GF-D8 (cell line): ENCODE results near the gene NUP210L.

Experiments
- DNase-seq: peaks from one replicate; lab custom pipeline; 2025; lab: John Stamatoyannopoulos, UW

Gene NUP210L

GRCh38 chr1:154154534-154155191, at the start of gene NUP210L:
NUP210L (minus strand) TSS chr1:154155073.
- DNase-seq, result no peak

- no peak for DNase-seq
Measured at GRCh38 chr1:154199563-154199879, 44.6 kb upstream of the NUP210L start.

- no peak for DNase-seq
Measured at GRCh38 chr1:154198756-154199562, 44.1 kb upstream of the NUP210L start.

GRCh38 chr1:154193821-154194220, 38.9 kb upstream of the NUP210L start:
- no peak for DNase-seq

GRCh38 chr1:154192476-154192875, 37.6 kb upstream of the NUP210L start:
- DNase-seq, result no peak

- DNase-seq, result no peak
Measured at GRCh38 chr1:154191990-154192461, 37.2 kb upstream of the NUP210L start, which contains the start of gene TPM3. TPM3 (minus strand) TSS chr1:154192100; CDS start chr1:154192018, 82 bp downstream.

DNA sequence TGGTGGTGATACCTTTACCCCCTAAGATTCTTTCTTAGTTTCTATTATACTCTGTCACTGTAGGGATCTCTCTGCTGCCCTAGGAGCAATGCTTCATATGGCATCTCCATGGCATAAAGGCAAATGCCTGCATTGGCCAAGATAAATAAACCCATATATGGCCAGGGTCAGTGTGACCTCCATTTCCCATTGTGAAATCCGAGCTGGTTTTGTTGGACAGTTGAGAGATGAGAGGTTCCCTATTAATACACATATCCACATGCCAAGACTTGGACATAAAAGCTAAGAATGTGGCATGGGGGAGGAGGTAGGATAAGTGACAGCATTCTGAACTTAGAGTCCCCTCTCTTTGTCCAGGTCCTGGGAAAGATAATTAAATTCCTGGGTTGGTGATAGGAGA, 35.7 kb upstream of the NUP210L start:
- DNase-seq, result no peak

DNA sequence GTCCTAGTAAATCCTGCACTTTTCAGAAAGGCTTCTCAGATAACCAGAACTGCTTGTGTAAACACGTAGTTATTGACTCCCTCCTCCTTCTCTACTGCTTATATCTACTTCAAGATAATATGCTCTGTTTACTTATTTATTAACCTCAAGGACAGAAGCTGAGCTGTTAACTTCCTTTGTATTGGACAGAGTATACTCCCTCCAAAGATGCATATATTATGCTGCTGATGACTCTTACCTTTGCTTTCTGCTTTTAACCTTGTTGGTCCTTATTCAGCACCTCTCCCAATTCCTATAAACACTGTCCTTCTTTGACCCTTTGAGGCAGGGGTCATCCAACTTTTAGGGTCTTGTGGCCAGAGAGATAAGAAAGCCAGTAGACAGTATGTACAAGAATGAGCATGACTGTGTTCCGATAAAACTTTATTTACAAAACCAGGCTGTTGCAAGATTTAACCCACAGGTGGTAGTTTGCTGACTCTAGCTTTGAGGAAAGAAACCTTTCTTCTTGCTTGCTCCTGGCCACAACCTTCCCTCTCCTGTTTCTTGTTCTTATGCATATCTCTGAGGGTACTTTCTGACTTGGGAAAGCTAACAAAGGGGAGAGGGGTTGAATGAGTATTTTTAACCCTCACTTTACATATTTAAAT, 32.1 kb upstream of the NUP210L start:
- no peak for DNase-seq

- DNase-seq, result peak; percentile 35
Measured at GRCh38 chr1:154186177-154186576, 31.3 kb upstream of the NUP210L start.

DNA sequence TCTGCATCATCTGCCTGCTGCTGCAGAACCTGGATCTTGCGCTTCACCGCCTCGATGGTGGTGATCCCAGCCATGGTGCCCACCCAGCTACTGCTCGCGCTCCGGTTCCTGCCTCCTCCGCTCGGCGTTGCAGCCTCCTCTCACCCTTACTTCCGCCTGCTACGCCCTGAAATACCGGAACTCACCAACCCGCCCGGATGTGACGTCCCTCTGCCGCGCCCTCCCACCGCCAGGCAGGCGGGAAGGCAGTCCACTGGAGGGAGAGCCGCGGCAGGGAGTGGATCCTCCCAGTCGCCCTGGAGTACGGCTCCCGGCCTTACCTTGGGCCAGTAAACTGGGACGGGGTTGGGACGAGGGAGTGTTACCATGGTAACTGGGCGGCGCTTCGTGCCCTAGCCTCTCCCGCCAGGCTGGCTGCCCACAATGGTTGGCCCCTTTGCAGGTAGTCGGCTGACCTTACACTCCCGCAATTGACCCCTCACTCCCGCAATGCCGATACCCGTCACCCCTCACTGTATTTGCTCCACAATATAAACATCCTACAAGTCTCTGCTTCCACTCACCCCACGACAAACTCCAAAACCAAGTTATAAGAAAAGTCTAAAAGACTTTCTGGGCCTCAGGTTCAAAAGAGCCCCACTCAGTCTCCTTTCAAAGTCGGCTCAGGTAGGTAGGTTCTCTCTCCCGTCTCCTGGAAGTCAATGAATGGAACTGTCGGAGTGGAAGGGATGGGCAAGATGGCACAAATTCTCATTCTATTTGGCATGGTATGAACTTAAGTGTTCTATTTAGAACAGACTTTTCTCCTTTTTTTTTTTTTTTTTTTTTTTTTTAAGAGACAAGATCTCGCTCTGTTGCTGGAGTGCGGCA, 28.4 kb upstream of the NUP210L start:
- peak; percentile 89 for DNase-seq

DNA sequence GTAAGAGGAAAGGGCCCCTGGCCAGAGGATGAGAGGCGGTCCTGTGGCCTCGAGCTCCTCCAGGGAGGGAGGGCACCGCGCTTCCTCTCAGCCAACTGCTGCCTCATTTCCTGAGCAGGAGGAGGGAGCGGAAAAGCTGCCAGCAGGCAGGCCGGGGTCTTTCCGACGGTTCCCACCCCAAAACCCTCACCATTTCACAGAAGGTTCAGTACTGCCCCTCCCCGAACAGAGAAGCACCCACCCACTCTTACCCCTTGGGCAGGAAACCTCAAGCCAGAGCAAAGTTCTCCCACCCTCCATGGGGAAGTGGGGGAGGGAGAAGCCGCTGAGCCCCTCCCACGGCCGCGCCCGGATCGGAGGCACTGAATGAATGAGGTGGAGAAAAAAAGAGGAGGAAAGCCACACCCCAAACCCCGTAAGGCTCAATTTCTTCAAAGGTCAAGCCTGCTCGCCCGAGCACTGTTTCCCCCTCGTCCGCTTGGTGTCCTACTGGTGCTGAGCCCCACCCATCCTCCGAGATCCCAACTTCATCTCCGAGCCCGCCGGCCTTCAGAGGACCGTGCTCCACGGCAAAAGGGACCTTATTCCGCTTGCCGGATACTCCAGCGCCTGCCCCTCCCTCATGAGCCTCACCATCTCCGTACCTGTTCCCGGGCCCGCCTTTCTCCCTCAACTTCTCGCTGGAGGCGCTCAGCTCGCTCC, 27.6 kb upstream of the NUP210L start:
- peak; percentile 97 for DNase-seq

DNA sequence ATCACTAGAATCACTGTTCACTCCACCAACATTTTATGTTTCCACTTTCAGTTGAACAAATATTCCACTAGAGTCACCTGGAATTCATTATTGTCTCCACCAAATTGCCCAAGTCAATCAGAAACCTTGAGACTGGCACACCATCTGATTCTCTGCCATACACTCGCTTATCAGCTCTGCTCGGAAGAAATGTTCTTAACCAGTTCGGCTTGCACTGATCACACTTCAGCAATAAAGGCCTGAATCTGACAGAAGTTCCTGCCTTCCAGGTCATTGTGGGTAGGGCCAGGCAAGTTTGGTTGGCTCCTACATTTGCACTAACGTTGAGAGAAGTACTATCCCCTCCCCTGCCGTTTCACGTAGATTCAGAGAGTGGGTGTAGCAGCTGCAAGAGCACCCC, 27.1 kb upstream of the NUP210L start:
- DNase-seq, result no peak

DNA sequence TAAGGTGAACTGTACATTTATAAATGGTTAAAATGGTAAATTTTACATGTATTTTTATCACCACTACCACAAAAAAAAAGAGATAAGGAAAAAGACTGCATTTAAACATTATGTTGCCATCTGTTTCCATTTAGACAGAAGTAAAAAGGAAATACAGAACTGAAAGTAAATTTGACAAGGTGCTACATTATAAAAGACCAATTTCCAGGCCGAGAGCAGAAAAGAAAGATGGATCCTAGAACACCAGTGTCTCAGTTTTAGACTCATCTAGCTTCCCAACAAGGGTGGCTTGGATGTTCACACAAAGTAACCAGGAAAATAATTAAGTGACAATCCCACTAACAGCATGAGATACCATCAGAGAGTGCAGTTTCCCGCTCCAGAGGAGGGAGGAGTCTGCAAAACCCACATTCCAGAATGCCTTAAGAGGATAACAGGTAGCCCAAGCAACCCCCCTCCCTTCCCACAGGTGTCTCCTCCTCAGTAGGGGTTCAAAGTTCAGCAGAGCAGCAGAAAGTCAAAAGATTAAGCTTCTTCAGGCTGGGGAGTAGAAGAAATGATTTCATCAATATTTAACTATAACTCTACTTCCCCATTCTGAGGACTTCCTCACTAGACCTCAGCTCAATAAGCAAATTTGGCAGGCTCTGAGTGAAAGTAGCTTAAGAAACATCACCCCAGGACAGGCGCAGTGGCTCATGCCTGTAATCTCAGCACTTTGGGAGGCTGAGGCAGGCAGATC, 25.2 kb upstream of the NUP210L start:
- DNase-seq, result peak; percentile 76

DNA sequence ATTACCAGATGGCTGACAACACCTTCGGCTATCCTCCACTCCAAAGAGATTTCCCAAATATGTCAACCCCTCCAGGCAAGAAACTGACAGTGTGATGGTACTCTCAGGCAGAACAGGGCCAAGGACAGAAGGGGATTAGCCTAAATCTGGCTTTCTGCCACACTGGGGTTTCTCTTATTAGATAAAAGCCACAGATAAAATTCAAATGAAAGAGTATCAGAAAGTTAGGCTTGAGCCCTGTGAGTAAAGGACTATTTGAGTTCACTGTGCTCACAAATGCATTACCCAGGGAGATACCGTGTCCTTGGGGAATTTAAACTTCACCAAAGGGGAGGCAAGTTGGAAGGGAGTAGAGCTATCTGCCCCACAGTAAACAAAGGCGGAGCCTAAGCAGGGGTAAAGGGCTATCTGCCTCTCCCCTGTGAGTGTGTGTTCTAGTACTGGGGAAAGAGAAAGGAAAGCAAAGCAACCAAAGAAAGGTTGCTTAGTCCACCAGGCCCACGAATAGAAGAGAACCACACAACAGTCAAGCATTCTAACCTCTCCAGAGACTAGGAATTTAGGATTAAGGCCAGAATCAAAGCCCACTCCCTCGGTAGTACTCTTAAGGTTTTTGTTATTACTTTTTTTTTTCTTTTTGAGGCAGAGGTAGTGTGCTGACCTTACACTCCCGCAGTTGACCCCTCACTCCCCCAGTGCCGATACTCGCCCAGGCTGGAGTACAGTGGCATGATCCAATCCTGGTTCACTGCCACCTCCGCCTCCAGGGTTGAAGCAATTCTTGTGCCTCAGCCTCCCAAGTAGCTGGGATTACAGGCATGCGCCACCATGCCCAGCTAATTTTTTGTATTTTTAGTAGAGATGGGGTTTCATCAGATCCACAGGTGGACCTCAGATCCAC, 24.3 kb upstream of the NUP210L start:
- DNase-seq, result no peak

GRCh38 chr1:154178013-154178412, 23.1 kb upstream of the NUP210L start:
- DNase-seq, result no peak

GRCh38 chr1:154176337-154176736, 21.5 kb upstream of the NUP210L start:
- DNase-seq, result peak; percentile 33

DNA sequence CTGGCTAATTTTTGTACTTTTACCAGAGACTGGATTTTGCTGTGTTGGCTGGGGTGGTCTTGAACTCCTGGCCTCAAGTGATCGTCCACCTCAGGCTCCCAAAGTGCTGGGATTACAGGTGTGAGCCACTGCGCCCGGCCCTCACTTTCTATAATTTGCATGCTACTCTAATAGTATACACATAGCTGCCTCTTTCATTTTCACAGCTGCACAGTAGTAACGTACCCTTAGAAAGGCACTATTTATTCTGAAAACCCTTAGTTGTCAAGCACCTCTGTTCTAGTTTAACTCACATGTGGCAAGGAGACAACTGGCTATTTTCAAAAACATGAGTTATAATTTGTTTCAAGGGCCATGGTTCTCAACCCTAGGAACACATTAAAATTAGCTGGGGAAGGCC, 19.8 kb upstream of the NUP210L start:
- DNase-seq, result no peak

DNA sequence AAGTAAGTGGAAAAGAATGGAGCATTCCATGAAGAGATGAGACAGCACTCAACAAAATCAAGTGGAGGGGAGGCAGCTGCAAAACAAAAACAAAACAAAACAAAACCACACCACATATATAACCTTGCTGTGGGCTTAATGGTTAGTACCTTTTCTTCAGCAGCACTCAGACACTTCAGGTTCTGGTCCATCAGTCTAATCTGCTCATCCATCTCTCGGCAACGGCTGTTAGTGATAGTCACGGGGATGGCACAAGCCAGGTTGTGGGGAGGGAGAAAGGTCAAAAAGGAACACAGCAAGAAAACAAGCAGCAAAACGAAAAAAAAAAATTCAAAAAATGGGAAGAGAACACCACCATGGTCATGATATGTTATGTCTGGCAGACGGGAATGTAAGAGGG, 17.0 kb upstream of the NUP210L start:
- no peak for DNase-seq

- no peak for DNase-seq
Measured at GRCh38 chr1:154171223-154171583, 16.3 kb upstream of the NUP210L start.
